ENCODE data around the gene DLGAP1. TPM values are rescaled to one million over a fixed set of nuclear protein-coding genes. Genes with fewer than 3 reads are reported as not detected.

DLGAP1 gene
- total RNA-seq, 1 experiment from 2014 or later: 23.0 TPM

DNA sequence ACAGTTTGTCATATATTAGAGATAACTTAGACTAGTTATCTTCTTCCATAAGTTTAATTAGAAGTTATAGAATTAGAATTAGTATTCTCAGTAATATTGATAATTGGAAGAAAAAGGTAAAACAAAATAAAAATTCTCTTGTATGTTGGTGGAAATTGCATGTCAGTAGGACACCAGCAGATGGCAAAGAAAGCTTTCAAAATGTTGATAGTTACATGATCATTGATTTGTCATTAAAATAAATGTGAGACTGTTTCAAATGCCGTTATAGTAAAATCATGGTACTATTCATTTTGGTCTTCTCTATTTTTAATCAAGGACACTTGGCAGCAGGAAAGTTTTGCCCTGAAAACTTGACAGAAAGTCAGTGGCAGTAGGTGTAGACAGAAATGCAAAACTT lies 734.9 kb downstream of the DLGAP1 start (continued):
- TF ChIP-seq, protein P1, sequence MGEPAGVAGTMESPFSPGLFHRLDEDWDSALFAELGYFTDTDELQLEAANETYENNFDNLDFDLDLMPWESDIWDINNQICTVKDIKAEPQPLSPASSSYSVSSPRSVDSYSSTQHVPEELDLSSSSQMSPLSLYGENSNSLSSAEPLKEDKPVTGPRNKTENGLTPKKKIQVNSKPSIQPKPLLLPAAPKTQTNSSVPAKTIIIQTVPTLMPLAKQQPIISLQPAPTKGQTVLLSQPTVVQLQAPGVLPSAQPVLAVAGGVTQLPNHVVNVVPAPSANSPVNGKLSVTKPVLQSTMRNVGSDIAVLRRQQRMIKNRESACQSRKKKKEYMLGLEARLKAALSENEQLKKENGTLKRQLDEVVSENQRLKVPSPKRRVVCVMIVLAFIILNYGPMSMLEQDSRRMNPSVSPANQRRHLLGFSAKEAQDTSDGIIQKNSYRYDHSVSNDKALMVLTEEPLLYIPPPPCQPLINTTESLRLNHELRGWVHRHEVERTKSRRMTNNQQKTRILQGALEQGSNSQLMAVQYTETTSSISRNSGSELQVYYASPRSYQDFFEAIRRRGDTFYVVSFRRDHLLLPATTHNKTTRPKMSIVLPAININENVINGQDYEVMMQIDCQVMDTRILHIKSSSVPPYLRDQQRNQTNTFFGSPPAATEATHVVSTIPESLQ (CRISPR knock-in tag; IDR thresholded peaks at IDR 0.05): no peak
- TF ChIP-seq MYBL2 (CRISPR knock-in tag; IDR thresholded peaks at IDR 0.05) (no peak), ARID4B (CRISPR knock-in tag; IDR thresholded peaks at IDR 0.05; ENCODE audit: borderline replicate concordance) (no peak), TEAD1 (CRISPR knock-in tag; IDR thresholded peaks at IDR 0.05) (no peak), HMGA2 (CRISPR knock-in tag; IDR thresholded peaks at IDR 0.05) (no peak), ELF4 (CRISPR knock-in tag; IDR thresholded peaks at IDR 0.05; ENCODE audit: low read depth) (no peak), TEAD4 (CRISPR knock-in tag; IDR thresholded peaks at IDR 0.05) (no peak)

- Mint-ChIP-seq H3K27ac (no peak overlapping the region), H3K36me3 (no peaks in the 10 kb centered on the region), H3K4me3 (no peak overlapping the region), H3K4me1 (peaks cover 17% of the 10 kb centered on the region), H3K9me3 (no peaks in the 10 kb centered on the region), H3K27me3 (ENCODE audit: low read depth) (no peaks in the 10 kb centered on the region)
- POLR2A ChIA-PET: interaction anchor here (0.7 kb wide), 1 partner anchor 975 kb away, joined by 4 read pairs; no protein-coding TSS in a partner anchor
- TF ChIP-seq ZNF219 (CRISPR knock-in tag; IDR thresholded peaks at IDR 0.05; ENCODE audit: borderline replicate concordance): no peak
- no peak for TF ChIP-seq KAT7 (CRISPR knock-in tag; IDR thresholded peaks at IDR 0.05; ENCODE audit: borderline replicate concordance)
- TF ChIP-seq CBFB (CRISPR knock-in tag; IDR thresholded peaks at IDR 0.05; ENCODE audit: low read depth): no peak
- no peak for TF ChIP-seq ZNF423 (CRISPR knock-in tag; IDR thresholded peaks at IDR 0.05)
- TF ChIP-seq, protein P1 (CRISPR knock-in tag; IDR thresholded peaks at IDR 0.05): no peak
- no peak for TF ChIP-seq NFE2L1 (CRISPR knock-in tag; IDR thresholded peaks at IDR 0.05)
- no peak for TF ChIP-seq GRHL2 (CRISPR knock-in tag; IDR thresholded peaks at IDR 0.05; ENCODE audit: insufficient replicate concordance, severe bottlenecking)
- TF ChIP-seq FOXJ3 (CRISPR knock-in tag; IDR thresholded peaks at IDR 0.05; ENCODE audit: borderline replicate concordance): no peak
- TF ChIP-seq NR2C2 (CRISPR knock-in tag; IDR thresholded peaks at IDR 0.05): no peak
- TF ChIP-seq, protein P2, sequence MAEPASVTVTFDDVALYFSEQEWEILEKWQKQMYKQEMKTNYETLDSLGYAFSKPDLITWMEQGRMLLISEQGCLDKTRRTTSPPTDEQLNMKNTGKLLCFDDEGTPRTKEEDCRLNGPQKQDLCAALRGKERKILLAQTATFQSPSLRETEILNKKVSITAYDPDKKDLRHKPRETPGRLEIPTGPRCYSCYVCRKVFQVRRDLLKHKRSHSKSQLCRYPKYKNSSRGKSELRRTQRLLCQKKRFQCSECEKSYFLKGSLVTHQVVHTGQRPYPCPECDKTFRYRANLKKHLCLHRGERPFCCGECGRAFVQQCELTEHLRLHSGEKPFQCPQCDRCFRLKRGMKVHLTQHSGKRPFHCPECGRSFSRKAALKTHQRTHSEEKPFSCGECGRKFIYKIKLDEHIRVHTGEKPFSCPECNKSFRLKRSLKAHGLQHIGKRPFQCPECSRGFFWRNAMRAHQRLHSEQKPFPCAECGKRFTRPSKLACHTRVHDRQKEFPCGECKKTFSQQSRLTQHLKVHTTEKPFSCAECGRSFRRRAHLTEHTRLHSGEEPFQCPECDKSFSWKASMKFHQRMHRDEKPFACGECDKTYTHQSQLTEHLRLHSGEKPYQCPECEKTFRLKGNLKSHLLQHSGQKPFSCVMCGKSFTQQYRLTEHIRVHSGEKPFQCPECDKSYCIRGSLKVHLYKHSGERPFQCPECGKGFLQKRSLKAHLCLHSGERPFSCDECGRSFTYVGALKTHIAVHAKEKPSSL (CRISPR knock-in tag; conservative IDR thresholded peaks at IDR 0.05): no peak
- TF ChIP-seq ZNF232 (CRISPR knock-in tag; IDR thresholded peaks at IDR 0.05): no peak
- no peak for TF ChIP-seq SP1 (CRISPR knock-in tag; conservative IDR thresholded peaks at IDR 0.05)
- TF ChIP-seq CREB1 (CRISPR knock-in tag; IDR thresholded peaks at IDR 0.05): no peak
- no peak for TF ChIP-seq FOXK1 (CRISPR knock-in tag; IDR thresholded peaks at IDR 0.05)
- no peak for TF ChIP-seq NR1H2 (CRISPR knock-in tag; IDR thresholded peaks at IDR 0.05)
- CTCF ChIA-PET: interaction anchor here (0.7 kb wide), 1 partner anchor 53 kb away, joined by 3 read pairs; no protein-coding TSS in a partner anchor
- DNase-seq (ENCODE audit: low spot score) (no peak), ATAC-seq (no peak)
Observed at GRCh38 chr18:3717376-3718025, 737.6 kb downstream of the DLGAP1 start.

Data from WTC11 (cell line).